Adrenal gland (tissue), 5 donors: Measurements from ENCODE around the gene MAST4.

Experiments used
- CTCF ChIP-seq, 6 experiments: fragments of 450-650 bp in 4 of 6; fragments of 200-600 bp in 2 of 6; sonication (generic) in 1 of 6; IDR thresholded peaks; 1 replicate in 5 of 6; 2 replicates in 1 of 6; pipeline versions ENCODE4 v1.5.1 to v1.8.0; 2016 to 2021; ENCODE audit warnings: antibody characterized with exemption in 6 of 6, mild to moderate bottlenecking in 2 of 6, moderate library complexity in 1 of 6
- POLR2A ChIP-seq, 2 donors: fragments of 450-650 bp; IDR thresholded peaks; one replicate each; pipeline ENCODE4 v1.6.1; 2017; ENCODE audit warnings: antibody characterized with exemption in 2 of 2, mild to moderate bottlenecking in 2 of 2, moderate library complexity in 1 of 2
- donor health status: DM: no; HTN: no; CAD: no.

GRCh38 chr5:66737096-66737495 is 140.9 kb downstream of the MAST4 start:
- TF ChIP-seq CTCF (IDR thresholded peaks at IDR 0.05), result no peak
- no peak for TF ChIP-seq POLR2A (IDR thresholded peaks at IDR 0.05)
